Small intestine (tissue), 7 donors: ENCODE measurements around the gene NRXN3. TPM values are rescaled to one million over a fixed set of nuclear protein-coding genes. Genes with fewer than 3 reads are reported as not detected.

Experiments used
- DNase-seq, 2 donors: peaks; one replicate each; pipeline versions ENCODE4 v3.0.0 to v3.0.0-alpha.2; 2013
- FAIRE-seq: peaks from 2 replicates; lab custom pipeline; 2012; peaks lifted over from hg19 to GRCh38; lab: Jason Lieb, UNC
- H3K27ac ChIP-seq, 3 donors: one replicate each; pipeline ENCODE4 v1.5.1; 2013; ENCODE audit warnings: low read length in 2 of 3, mild to moderate bottlenecking in 2 of 3, control low read depth in 1 of 3, inconsistent platforms in 1 of 3, low read depth in 1 of 3, moderate library complexity in 1 of 3
- H3K27me3 ChIP-seq, 3 donors: one replicate each; pipeline ENCODE4 v1.6.1; 2013; ENCODE audit warnings: low read length in 3 of 3, inconsistent platforms in 1 of 3; ENCODE audit not compliant: control insufficient read depth in 3 of 3, insufficient read depth in 3 of 3
- H3K36me3 ChIP-seq, 3 donors: one replicate each; pipeline ENCODE4 v1.6.1; 2013; ENCODE audit warnings: low read length in 3 of 3, inconsistent platforms in 1 of 3, low read depth in 1 of 3, mild to moderate bottlenecking in 1 of 3, moderate library complexity in 1 of 3; ENCODE audit not compliant: control insufficient read depth in 3 of 3, insufficient read depth in 2 of 3
- H3K4me1 ChIP-seq, 3 donors: one replicate each; pipeline ENCODE4 v1.6.1; 2013; ENCODE audit warnings: low read length in 2 of 3, inconsistent platforms in 1 of 3, low read depth in 1 of 3, mild to moderate bottlenecking in 1 of 3, moderate library complexity in 1 of 3; ENCODE audit not compliant: control insufficient read depth in 3 of 3, insufficient read depth in 2 of 3
- H3K4me3 ChIP-seq, 3 donors: one replicate each; pipeline ENCODE4 v1.5.1; 2013; ENCODE audit warnings: low read length in 3 of 3, control low read depth in 1 of 3, inconsistent platforms in 1 of 3, low read depth in 1 of 3, mild to moderate bottlenecking in 1 of 3, moderate library complexity in 1 of 3
- H3K9me3 ChIP-seq, 2 donors: one replicate each; pipeline ENCODE4 v1.6.1; 2013; ENCODE audit warnings: low read depth in 1 of 2, low read length in 1 of 2; ENCODE audit not compliant: control insufficient read depth in 2 of 2, insufficient read depth in 1 of 2
- WGBS, 3 donors: extraction: QIAGEN DNeasy Blood & Tissue Kit; methylation state at CpG; one replicate each; pipeline ENCODE4 v1.1.7; 2013; 5-methylcytosine and 5-hydroxymethylcytosine counted together
- polyA plus RNA-seq, 4 donors: library from polyadenylated mRNA; stranded (reverse) in 3 of 4; unstranded in 1 of 4; fragments of 200-250 nt in 3 of 4; fragments of 120-200 nt in 1 of 4; gene quantifications; one replicate each; pipeline versions ENCODE4 v1.2.1 to v1.2.3, GENCODE V29; 2013
- donor health status: healthy with polysubstance abuse.
- donor health status: control.
- donor health status: control.
- donor health status: Bipolar disorder and iron deficiency.
- donor health status: healthy.

NRXN3 gene
- polyA plus RNA-seq, 4 donors = 2.3 TPM; not detected in 2

DNA sequence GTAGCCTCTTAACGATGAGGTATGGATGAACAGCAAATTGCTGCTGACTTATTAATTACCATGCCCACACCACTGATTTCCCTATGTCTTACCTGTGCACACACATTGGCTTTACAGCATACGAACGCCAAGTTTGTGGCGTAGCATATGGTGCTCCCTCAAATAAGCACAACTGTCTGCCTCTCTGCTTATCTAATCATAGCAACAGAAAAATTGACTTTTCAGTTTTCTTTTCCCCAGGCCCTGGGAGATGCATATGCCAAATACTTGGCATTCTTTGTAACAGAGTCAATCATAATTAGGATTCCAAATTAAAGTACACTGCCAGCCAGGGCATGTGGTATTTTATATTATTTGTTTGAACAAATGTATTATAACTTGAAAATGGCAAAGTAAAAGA, 1415.7 kb downstream of the NRXN3 start:
- WGBS, 3 donors = 86 to 94% (median 93%) methylated on average over 4 of the region's 4 CpGs

DNA sequence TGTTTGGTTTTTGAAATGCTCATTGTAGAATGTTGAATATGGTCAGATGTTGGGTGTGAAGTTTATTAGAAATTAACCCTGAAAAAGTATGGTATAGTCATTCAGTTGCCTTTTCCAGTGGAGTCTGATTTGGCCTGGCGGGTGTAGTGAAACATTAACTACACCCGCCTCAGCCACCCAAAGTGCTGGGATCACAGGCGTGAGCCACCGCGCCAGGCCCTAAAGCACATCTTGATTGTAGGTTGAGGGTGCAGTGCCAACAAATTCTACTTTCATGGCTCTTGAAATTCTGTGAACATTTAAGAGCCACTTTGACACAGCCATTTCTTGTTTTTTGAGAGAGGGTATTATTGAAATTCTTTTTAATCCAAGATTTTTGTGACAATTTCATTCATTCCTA, 1416.2 kb downstream of the NRXN3 start:
- DNase-seq = no peak
- 88 to 94% (median 89%) methylated on average over 5 of the region's 5 CpGs for WGBS, 3 donors
- no peaks in the 10 kb centered on the region for H3K27me3 ChIP-seq
- FAIRE-seq = no peak
- no peaks in the 10 kb centered on the region for H3K4me1 ChIP-seq
- no peak overlapping the region for H3K27ac ChIP-seq
- no peak overlapping the region for H3K4me3 ChIP-seq
- no peaks in the 10 kb centered on the region for H3K9me3 ChIP-seq
- H3K36me3 ChIP-seq = no peaks in the 10 kb centered on the region

More for the DNA sequence above, 1415.7 kb downstream of the NRXN3 start:
- H3K9me3 ChIP-seq = no peaks in the 10 kb centered on the region
- no peaks in the 10 kb centered on the region for H3K4me1 ChIP-seq
- no peak for DNase-seq
- no peak for FAIRE-seq
- H3K27me3 ChIP-seq = no peaks in the 10 kb centered on the region
- no peak overlapping the region for H3K4me3 ChIP-seq
- no peaks in the 10 kb centered on the region for H3K36me3 ChIP-seq
- no peak overlapping the region for H3K27ac ChIP-seq

GRCh38 chr14:79586989-79587598, 1416.9 kb downstream of the NRXN3 start:
- WGBS, 3 donors = 64 to 84% (median 68%) methylated on average over 7 of the region's 7 CpGs
- Histone ChIP-seq H3K4me1 (no peaks in the 10 kb centered on the region), H3K9me3 (no peaks in the 10 kb centered on the region), H3K36me3 (no peaks in the 10 kb centered on the region), H3K27ac (no peak overlapping the region), H3K27me3 (no peaks in the 10 kb centered on the region), H3K4me3 (no peak overlapping the region)
- DNase-seq = no peak
- no peak for FAIRE-seq

DNA sequence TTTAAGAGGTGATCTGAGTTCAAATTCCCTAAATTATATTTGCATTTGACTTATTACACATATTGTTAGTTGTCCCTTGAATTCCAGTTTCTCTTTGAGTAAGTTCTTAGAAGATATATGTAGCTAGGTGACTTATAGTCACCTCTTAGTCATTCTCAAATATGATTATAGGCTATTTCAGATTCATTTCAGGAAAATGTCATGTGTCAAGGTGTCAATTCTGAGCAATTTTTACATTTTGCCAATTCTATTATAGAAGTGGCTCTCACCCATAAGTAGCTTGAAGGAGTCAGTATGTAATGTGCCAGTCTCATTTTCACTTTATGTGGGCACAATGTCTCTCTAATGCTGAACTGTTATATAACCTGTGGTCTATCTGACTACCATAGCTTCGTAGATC, 1417.7 kb downstream of the NRXN3 start:
- FAIRE-seq = no peak
- Histone ChIP-seq H3K4me3 (no peak overlapping the region), H3K36me3 (no peaks in the 10 kb centered on the region), H3K9me3 (no peaks in the 10 kb centered on the region), H3K27ac (no peak overlapping the region), H3K4me1 (no peaks in the 10 kb centered on the region), H3K27me3 (no peaks in the 10 kb centered on the region)
- DNase-seq = no peak
- WGBS, 3 donors = 71 to 92% (median 87%) methylated on average over 1 of the region's 1 CpG

GRCh38 chr14:79588398-79588797, 1418.2 kb downstream of the NRXN3 start:
- no peaks in the 10 kb centered on the region for H3K4me1 ChIP-seq
- DNase-seq (no peak), FAIRE-seq (no peak)
- no peaks in the 10 kb centered on the region for H3K27me3 ChIP-seq
- H3K9me3 ChIP-seq = no peaks in the 10 kb centered on the region
- H3K36me3 ChIP-seq = no peaks in the 10 kb centered on the region
- WGBS, 3 donors = 64 to 77% (median 70%) methylated on average over 2 of the region's 2 CpGs
- no peak overlapping the region for H3K4me3 ChIP-seq
- H3K27ac ChIP-seq = no peak overlapping the region

DNA sequence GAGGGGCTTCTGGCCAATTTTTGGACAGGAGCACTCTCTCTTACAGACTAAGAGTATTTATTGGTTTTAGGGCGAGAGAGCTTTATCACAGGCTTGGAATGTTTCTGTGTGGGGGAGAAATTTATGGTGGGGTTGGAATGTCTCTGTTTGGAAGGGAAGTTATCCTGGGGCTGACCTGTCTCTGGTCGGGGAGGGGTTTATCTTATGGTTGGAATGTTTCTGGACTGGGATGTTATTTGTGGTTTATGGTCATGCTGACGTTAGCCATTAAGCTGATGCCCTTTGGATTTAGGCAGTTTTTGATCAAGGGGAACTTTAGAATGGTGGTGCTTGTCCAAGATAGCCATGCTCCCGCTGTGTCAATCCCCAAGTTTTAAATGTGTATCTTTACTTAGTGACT, 1426.4 kb downstream of the NRXN3 start:
- no peaks in the 10 kb centered on the region for H3K27me3 ChIP-seq
- H3K4me1 ChIP-seq = peaks cover 0 to 4% (median 0%) of the 10 kb centered on the region in 3 donors
- FAIRE-seq (no peak), DNase-seq (no peak)
- peaks cover 0 to 6% of the 10 kb centered on the region in 2 donors for H3K9me3 ChIP-seq
- 42 to 69% (median 52%) methylated on average over 4 of the region's 4 CpGs for WGBS, 3 donors
- H3K4me3 ChIP-seq = no peak overlapping the region
- no peak overlapping the region for H3K27ac ChIP-seq
- H3K36me3 ChIP-seq = no peaks in the 10 kb centered on the region

DNA sequence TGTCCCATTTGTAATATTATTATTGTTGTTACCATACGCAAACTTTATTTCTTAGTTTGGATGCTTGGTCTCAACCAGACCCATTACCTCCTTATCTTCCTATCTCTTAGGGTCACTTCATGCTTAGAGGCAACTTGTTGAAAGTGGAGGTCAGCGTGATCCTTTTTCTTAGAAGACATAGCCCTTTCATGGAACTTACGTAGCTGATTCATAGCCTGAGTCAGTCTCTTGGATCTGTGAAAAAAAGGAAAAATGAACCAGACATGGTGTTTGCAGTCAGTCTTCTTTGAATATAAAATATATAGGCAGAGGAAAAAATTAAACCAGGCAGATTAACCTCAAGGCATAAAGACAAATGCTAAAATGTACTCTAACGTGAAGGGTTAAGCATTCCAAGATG, 1427.4 kb downstream of the NRXN3 start:
- 92 to 95% (median 93%) methylated on average over 4 of the region's 4 CpGs for WGBS, 3 donors
- H3K27me3 ChIP-seq = no peaks in the 10 kb centered on the region
- FAIRE-seq (no peak), DNase-seq (no peak)
- no peaks in the 10 kb centered on the region for H3K36me3 ChIP-seq
- peaks cover 0 to 5% (median 0%) of the 10 kb centered on the region in 3 donors for H3K4me1 ChIP-seq
- H3K9me3 ChIP-seq = peaks cover 0 to 6% of the 10 kb centered on the region in 2 donors
- H3K4me3 ChIP-seq = no peak overlapping the region
- H3K27ac ChIP-seq = no peak overlapping the region

- no peaks in the 10 kb centered on the region for H3K36me3 ChIP-seq
- H3K4me1 ChIP-seq = peaks cover 0 to 5% (median 0%) of the 10 kb centered on the region in 3 donors
- no peak overlapping the region for H3K27ac ChIP-seq
- FAIRE-seq = no peak
- no peaks in the 10 kb centered on the region for H3K27me3 ChIP-seq
- DNase-seq = no peak
- peaks cover 0 to 6% of the 10 kb centered on the region in 2 donors for H3K9me3 ChIP-seq
- 73 to 86% (median 82%) methylated on average over 2 of the region's 2 CpGs for WGBS, 3 donors
- H3K4me3 ChIP-seq = no peak overlapping the region
Measured at GRCh38 chr14:79598339-79598738, 1428.2 kb downstream of the NRXN3 start.

GRCh38 chr14:79599239-79599638, 1429.1 kb downstream of the NRXN3 start:
- DNase-seq = no peak
- Histone ChIP-seq H3K4me3 (no peak overlapping the region), H3K27me3 (no peaks in the 10 kb centered on the region), H3K36me3 (no peaks in the 10 kb centered on the region), H3K4me1 (peaks cover 0 to 5% (median 0%) of the 10 kb centered on the region in 3 donors), H3K27ac (no peak overlapping the region), H3K9me3 (peaks cover 0 to 6% of the 10 kb centered on the region in 2 donors)
- FAIRE-seq = no peak
